GM10248 (cell line): ENCODE results near the gene UFSP2.

Experiments
- CTCF ChIA-PET: fragments of 300-600 bp; sonication (Branson Sonifier 250); formaldehyde crosslinking; extraction: SDS; loops from one replicate; lab custom pipeline; 2021; ENCODE audit warnings: antibody characterized with exemption; lab: Yijun Ruan, JAX
- POLR2A ChIA-PET: fragments of 350-650 bp; sonication (Branson Sonifier 250); formaldehyde crosslinking; extraction: SDS; loops from one replicate; lab custom pipeline; 2020; ENCODE audit warnings: antibody characterized with exemption; lab: Yijun Ruan, JAX
- DNase-seq: peaks from one replicate; pipeline ENCODE4 v3.0.0; 2012; ENCODE audit errors: extremely low spot score
- CTCF ChIP-seq: IDR thresholded peaks from 2 replicates; pipeline ENCODE4 v1.5.1; 2012; ENCODE audit warnings: mild to moderate bottlenecking, low read depth; ENCODE audit errors: extremely low read depth, missing control alignments, control extremely low read depth

Gene UFSP2

GRCh38 chr4:185379326-185380295 lies 46.2 kb downstream of the UFSP2 start:
- TF ChIP-seq CTCF, result no peak
- DNase-seq, result no peak
- ChIA-PET POLR2A (no interaction called here), CTCF (interaction anchor here (0.7 to 1.6 kb wide), 7 partner anchors 13 to 658 kb away, joined by 3 to 4 read pairs (median 3); partner anchors contain the start of gene ANKRD37)

- no peak for TF ChIP-seq CTCF
- ChIA-PET POLR2A (no interaction called here), CTCF (interaction anchor here (1.1 to 1.6 kb wide), 3 partner anchors 10 to 220 kb away, joined by 3 to 4 read pairs (median 3); no protein-coding TSS in a partner anchor)
- no peak for DNase-seq
Observed at GRCh38 chr4:185378264-185378663, 47.5 kb downstream of the UFSP2 start.

- TF ChIP-seq CTCF, result no peak
- ChIA-PET CTCF (interaction anchor here (1.0 to 1.4 kb wide), 4 partner anchors 10 to 115 kb away, joined by 3 to 4 read pairs (median 3); no protein-coding TSS in a partner anchor), POLR2A (no interaction called here)
- DNase-seq, result no peak
Observed at GRCh38 chr4:185374573-185374972, 51.2 kb downstream of the UFSP2 start.

- ChIA-PET POLR2A (no interaction called here), CTCF (interaction anchor here (1.0 to 2.5 kb wide), 5 partner anchors 9 to 114 kb away, joined by 3 to 5 read pairs (median 3); no protein-coding TSS in a partner anchor)
- TF ChIP-seq CTCF, result no peak
- no peak for DNase-seq
Observed at GRCh38 chr4:185374027-185374426, 51.7 kb downstream of the UFSP2 start.

- no peak for TF ChIP-seq CTCF
- POLR2A ChIA-PET, result no interaction called here
- DNase-seq, result no peak
- CTCF ChIA-PET, result interaction anchor here (2.5 kb wide), 1 partner anchor 9 kb away, joined by 5 read pairs; no protein-coding TSS in a partner anchor
Observed at GRCh38 chr4:185371702-185372101, 54.1 kb downstream of the UFSP2 start.

- POLR2A ChIA-PET, result interaction anchor here (0.5 kb wide), 1 partner anchor 102 kb away, joined by 3 read pairs; no protein-coding TSS in a partner anchor
- TF ChIP-seq CTCF, result no peak
Observed at GRCh38 chr4:185370268-185370949, 55.4 kb downstream of the UFSP2 start.

More at GRCh38 chr4:185370268-185370949, 55.4 kb downstream of the UFSP2 start:
- DNase-seq, result no peak
- CTCF ChIA-PET, result interaction anchor here (0.6 to 1.7 kb wide), 5 partner anchors 16 to 228 kb away, joined by 3 to 5 read pairs (median 3); no protein-coding TSS in a partner anchor
